B cell (primary cell): Measurements from ENCODE around the gene ESPNL. TPM values are rescaled to one million over a fixed set of nuclear protein-coding genes. Genes with fewer than 3 reads are reported as not detected.

ENCODE experiments used
- ATAC-seq: fragments of 200-7000 bp; cut with Tn5 transposase; one replicate; pipeline ENCODE4 v1.10.0; 2021; ENCODE audit warnings: low read depth, mild to moderate bottlenecking, moderate number of reproducible peaks, moderate library complexity
- CTCF ChIA-PET: fragments of 350-600 bp; sonication (Branson Sonifier 250); formaldehyde crosslinking; loops from one replicate; lab custom pipeline; 2021; ENCODE audit warnings: antibody characterized with exemption, inconsistent platforms; lab: Charles Lee
- POLR2A ChIA-PET: fragments of 350-600 bp; sonication (Branson Sonifier 250); formaldehyde crosslinking; loops from one replicate; lab custom pipeline; 2021; ENCODE audit warnings: antibody characterized with exemption; lab: Charles Lee
- DNase-seq: peaks from one replicate; pipeline ENCODE4 v3.0.0; 2013
- H2AFZ ChIP-seq: 2 replicates; pipeline ENCODE4 v1.6.1; 2012; ENCODE audit warnings: mild to moderate bottlenecking, low read depth, low read length; ENCODE audit not compliant: insufficient read depth, poor library complexity, severe bottlenecking
- H3K27ac ChIP-seq, 2 donors: 1 replicate in 1 of 2; 2 replicates in 1 of 2; pipeline ENCODE4 v1.5.1; 2012 to 2013; ENCODE audit warnings: low read length in 2 of 2, mild to moderate bottlenecking in 2 of 2, moderate library complexity in 1 of 2
- H3K27me3 ChIP-seq, 4 experiments: fragments of 200-600 bp in 1 of 4; sonication (generic) in 1 of 4; replicated peaks in 1 of 4; 1 replicate in 2 of 4; 2 replicates in 2 of 4; pipeline versions ENCODE4 v1.6.1 to v1.7.0; 2013 to 2016; ENCODE audit warnings: low read length in 3 of 4, mild to moderate bottlenecking in 2 of 4, mixed read lengths in 1 of 4, moderate library complexity in 1 of 4; ENCODE audit not compliant: insufficient read depth in 4 of 4, control insufficient read depth in 3 of 4; ENCODE audit errors: control extremely low read depth in 1 of 4
- H3K36me3 ChIP-seq, 2 experiments: replicated peaks in 1 of 2; 1 replicate in 1 of 2; 2 replicates in 1 of 2; pipeline versions ENCODE4 v1.6.1 to v1.7.1; 2013; ENCODE audit warnings: low read length in 1 of 2; ENCODE audit not compliant: insufficient read depth in 2 of 2, control insufficient read depth in 1 of 2; ENCODE audit errors: control extremely low read depth in 1 of 2, extremely low read depth in 1 of 2
- H3K4me1 ChIP-seq, 2 donors: fragments of 200-600 bp in 1 of 2; sonication (generic) in 1 of 2; 1 replicate in 1 of 2; 2 replicates in 1 of 2; pipeline versions ENCODE4 v1.5.1 to v1.6.1; 2013 to 2017; ENCODE audit warnings: low read length in 2 of 2; ENCODE audit not compliant: control insufficient read depth in 2 of 2, insufficient read depth in 2 of 2
- H3K4me2 ChIP-seq: replicated peaks from 2 replicates; pipeline ENCODE3; 2012; ENCODE audit warnings: mild to moderate bottlenecking, low read depth, low read length; ENCODE audit not compliant: poor library complexity, severe bottlenecking
- H3K4me3 ChIP-seq, 5 experiments: fragments of 200-600 bp in 1 of 5; sonication (generic) in 1 of 5; 1 replicate in 3 of 5; 2 replicates in 2 of 5; pipeline versions ENCODE4 v1.5.1 to v1.7.0; 2011 to 2016; ENCODE audit warnings: low read length in 4 of 5, mild to moderate bottlenecking in 4 of 5, low read depth in 2 of 5, control low read depth in 1 of 5, moderate library complexity in 1 of 5; ENCODE audit not compliant: insufficient read depth in 1 of 5; ENCODE audit errors: control extremely low read depth in 1 of 5, extremely low read depth in 1 of 5
- H3K79me2 ChIP-seq: fragments of 200-600 bp; sonication (generic); one replicate; pipeline ENCODE4 v1.6.0; 2016; ENCODE audit warnings: low read length; ENCODE audit not compliant: control insufficient read depth, insufficient read depth
- H3K9ac ChIP-seq: fragments of 200-600 bp; sonication (generic); 2 replicates; pipeline ENCODE4 v1.6.1; 2017; ENCODE audit warnings: mild to moderate bottlenecking, low read length, moderate library complexity
- H3K9me3 ChIP-seq, 3 donors: one replicate each; pipeline versions ENCODE4 v1.6.1 to v1.7.1; 2013; ENCODE audit warnings: low read length in 2 of 3; ENCODE audit not compliant: control insufficient read depth in 2 of 3, insufficient read depth in 1 of 3; ENCODE audit errors: control extremely low read depth in 1 of 3
- H4K20me1 ChIP-seq: 2 replicates; pipeline ENCODE4 v1.6.0; 2012; ENCODE audit warnings: mild to moderate bottlenecking, low read length; ENCODE audit not compliant: insufficient read depth, control insufficient read depth, poor library complexity, severe bottlenecking
- H3K27ac Mint-ChIP-seq: one replicate; pipeline ENCODE4 v1.8.0; 2021; ENCODE audit warnings: mixed read lengths
- H3K27me3 Mint-ChIP-seq: one replicate; pipeline ENCODE4 v1.8.0; 2021; ENCODE audit warnings: mixed read lengths
- H3K4me1 Mint-ChIP-seq: one replicate; pipeline ENCODE4 v1.8.0; 2021; ENCODE audit warnings: mixed read lengths
- H3K4me3 Mint-ChIP-seq: one replicate; pipeline ENCODE4 v1.8.0; 2021; ENCODE audit warnings: mixed read lengths
- H3K9me3 Mint-ChIP-seq: one replicate; pipeline ENCODE4 v1.8.0; 2022; ENCODE audit warnings: mixed read lengths; ENCODE audit not compliant: insufficient read depth
- EZH2 ChIP-seq: IDR thresholded peaks from 2 replicates; pipeline ENCODE4 v1.6.1; 2012; ENCODE audit warnings: borderline replicate concordance, low read depth, mild to moderate bottlenecking, moderate library complexity, low read length; ENCODE audit not compliant: insufficient read depth, poor library complexity, severe bottlenecking
- WGBS: methylation state at CpG from one replicate; pipeline ENCODE4 v1.1.5; 2013; ENCODE audit warnings: missing lambda C conversion rate; ENCODE audit not compliant: insufficient coverage; 5-methylcytosine and 5-hydroxymethylcytosine counted together
- intact Hi-C: fragments of 100-400 bp; cut with micrococcal nuclease; formaldehyde crosslinking; loops from one replicate; pipeline ENCODE4 v1.10.0; 2022
- polyA plus RNA-seq: library from polyadenylated mRNA; depleted of rRNA; stranded (reverse); fragments of >200 nt; gene quantifications from 2 replicates; pipeline ENCODE4 v1.2.3, GENCODE V29; 2012
- total RNA-seq, 2 donors: library from RNA; stranded (reverse); fragments of 120-200 nt in 1 of 2; gene quantifications; 1 replicate in 1 of 2; 2 replicates in 1 of 2; pipeline versions ENCODE4 v1.2.3 to v1.2.4, GENCODE V29; 2013 to 2022
- TF ChIP-seq, protein P1 (sequence below): fragments of 200-600 bp; IDR thresholded peaks from one replicate; pipeline ENCODE4 v1.8.0; 2022; ENCODE audit warnings: antibody characterized with exemption, mild to moderate bottlenecking

ESPNL gene
- total and polyA plus RNA-seq, 2 donors (not counting 1 experiment from before 2014, with no cell fraction given), result 1.6 to 2.5 TPM

DNA sequence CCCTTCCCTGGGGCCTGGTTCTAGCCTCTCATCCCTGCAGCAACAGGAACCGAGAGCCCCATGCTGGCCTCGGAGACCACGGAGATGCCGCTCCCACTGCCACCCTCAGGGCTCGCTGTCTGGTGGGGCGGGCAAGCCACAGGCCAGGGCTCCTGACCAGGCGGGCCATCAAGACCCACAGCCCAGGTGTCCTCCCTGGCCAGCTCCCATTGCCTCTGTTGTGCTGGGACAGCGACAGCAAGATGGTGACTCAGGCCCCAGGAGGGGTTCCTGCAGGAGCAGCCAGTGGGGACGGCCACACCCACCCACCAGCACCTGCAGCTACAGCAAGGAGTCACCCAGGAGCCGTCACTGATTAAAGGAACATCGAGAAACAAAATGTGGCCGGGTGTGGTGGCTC is 45.7 kb downstream of the ESPNL start:
- no peaks in the 10 kb centered on the region for H3K9me3 ChIP-seq
- H3K9me3 Mint-ChIP-seq, result no peaks in the 10 kb centered on the region
- no peak overlapping the region for H3K9ac ChIP-seq
- intact Hi-C loops, result no loop called here
- 73% methylated on average over 12 of the region's 12 CpGs for WGBS
- H3K36me3 ChIP-seq, result no peaks in the 10 kb centered on the region
- H4K20me1 ChIP-seq, result no peaks in the 10 kb centered on the region
- DNase-seq (no peak), ATAC-seq (no peak)
- H3K4me3 ChIP-seq, result no peak overlapping the region
- no peak overlapping the region for H3K27ac Mint-ChIP-seq
- H3K4me3 Mint-ChIP-seq, result no peak overlapping the region
- H2AFZ ChIP-seq, result no peak overlapping the region
- H3K4me2 ChIP-seq, result no peak overlapping the region
- H3K27me3 ChIP-seq, result no peaks in the 10 kb centered on the region
- H3K27me3 Mint-ChIP-seq, result no peaks in the 10 kb centered on the region
- POLR2A ChIA-PET, result no interaction called here
- H3K79me2 ChIP-seq, result no peaks in the 10 kb centered on the region
- TF ChIP-seq, protein P1, sequence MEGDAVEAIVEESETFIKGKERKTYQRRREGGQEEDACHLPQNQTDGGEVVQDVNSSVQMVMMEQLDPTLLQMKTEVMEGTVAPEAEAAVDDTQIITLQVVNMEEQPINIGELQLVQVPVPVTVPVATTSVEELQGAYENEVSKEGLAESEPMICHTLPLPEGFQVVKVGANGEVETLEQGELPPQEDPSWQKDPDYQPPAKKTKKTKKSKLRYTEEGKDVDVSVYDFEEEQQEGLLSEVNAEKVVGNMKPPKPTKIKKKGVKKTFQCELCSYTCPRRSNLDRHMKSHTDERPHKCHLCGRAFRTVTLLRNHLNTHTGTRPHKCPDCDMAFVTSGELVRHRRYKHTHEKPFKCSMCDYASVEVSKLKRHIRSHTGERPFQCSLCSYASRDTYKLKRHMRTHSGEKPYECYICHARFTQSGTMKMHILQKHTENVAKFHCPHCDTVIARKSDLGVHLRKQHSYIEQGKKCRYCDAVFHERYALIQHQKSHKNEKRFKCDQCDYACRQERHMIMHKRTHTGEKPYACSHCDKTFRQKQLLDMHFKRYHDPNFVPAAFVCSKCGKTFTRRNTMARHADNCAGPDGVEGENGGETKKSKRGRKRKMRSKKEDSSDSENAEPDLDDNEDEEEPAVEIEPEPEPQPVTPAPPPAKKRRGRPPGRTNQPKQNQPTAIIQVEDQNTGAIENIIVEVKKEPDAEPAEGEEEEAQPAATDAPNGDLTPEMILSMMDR, result no peak
- no peak for TF ChIP-seq EZH2
- no peak overlapping the region for H3K27ac ChIP-seq
- CTCF ChIA-PET, result no interaction called here
- H3K4me1 Mint-ChIP-seq, result peaks cover 2% of the 10 kb centered on the region
- H3K4me1 ChIP-seq, result peaks cover 0 to 4% of the 10 kb centered on the region in 2 donors

DNA sequence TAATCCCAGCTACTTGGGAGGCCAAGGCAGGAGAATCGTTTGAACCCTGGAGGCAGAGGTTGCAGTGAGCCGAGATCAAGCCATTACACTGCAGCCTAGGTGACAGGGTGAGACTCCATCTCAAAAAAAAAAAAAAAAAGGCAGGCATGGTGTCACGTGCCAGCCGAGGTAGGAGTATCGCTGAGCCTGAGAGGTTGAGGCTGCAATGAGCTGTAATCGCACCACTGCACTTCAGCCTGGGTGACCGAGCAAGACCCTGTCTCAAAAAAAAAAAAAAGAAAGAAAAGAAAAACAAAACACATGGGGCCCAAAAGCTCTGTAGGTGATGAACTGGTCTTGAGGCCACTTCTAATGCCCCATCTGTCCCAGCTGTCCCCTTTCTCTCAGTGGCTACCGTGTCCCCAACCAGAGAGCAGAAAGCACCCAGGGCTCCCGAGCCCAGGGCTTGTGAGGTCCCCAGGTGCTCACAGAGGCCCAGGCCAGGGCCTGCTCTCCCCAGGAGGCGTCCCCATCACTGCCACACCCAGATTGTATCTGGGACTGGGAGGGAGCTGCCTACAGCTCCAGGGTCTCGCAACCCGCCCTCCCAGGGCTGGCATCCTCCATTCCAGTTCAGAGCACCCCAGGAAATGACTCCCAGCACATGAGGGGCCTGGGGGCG is 46.9 kb downstream of the ESPNL start:
- Histone ChIP-seq H3K79me2 (no peaks in the 10 kb centered on the region), H3K27me3 (no peaks in the 10 kb centered on the region), H3K27ac (no peak overlapping the region), H3K36me3 (no peaks in the 10 kb centered on the region), H3K4me2 (no peak overlapping the region), H2AFZ (no peak overlapping the region), H4K20me1 (no peaks in the 10 kb centered on the region), H3K4me3 (no peak overlapping the region), H3K4me1 (no peaks in the 10 kb centered on the region), H3K9me3 (no peaks in the 10 kb centered on the region), H3K9ac (no peak overlapping the region)
- ChIA-PET CTCF (interaction anchor here (0.7 to 0.9 kb wide), 2 partner anchors 116 to 140 kb away, joined by 3 to 4 read pairs; no protein-coding TSS in a partner anchor), POLR2A (interaction anchor here (0.7 kb wide), 1 partner anchor 14 kb away, joined by 5 read pairs; no protein-coding TSS in a partner anchor)
- Mint-ChIP-seq H3K9me3 (no peaks in the 10 kb centered on the region), H3K4me1 (no peaks in the 10 kb centered on the region), H3K27ac (no peak overlapping the region), H3K27me3 (no peaks in the 10 kb centered on the region), H3K4me3 (no peak overlapping the region)
- DNase-seq, result no peak
- no peak for ATAC-seq
- intact Hi-C loops, result no loop called here
- 79% methylated on average over 11 of the region's 13 CpGs for WGBS
- TF ChIP-seq EZH2, result no peak
- TF ChIP-seq, protein P1, result no peak
